H9 (cell line): ENCODE data around the gene SEMA5A. TPM values are rescaled to one million over a fixed set of nuclear protein-coding genes. Genes with fewer than 3 reads are reported as not detected.

ENCODE experiments used
- DNase-seq: peaks from one replicate; pipeline ENCODE4 v3.0.0-alpha.2; 2017
- H2AFZ ChIP-seq: one replicate; pipeline ENCODE4 v1.6.1; 2013; ENCODE audit warnings: mild to moderate bottlenecking, low read length, control low read depth, moderate library complexity
- H2AK5ac ChIP-seq: 2 replicates; pipeline ENCODE4 v1.6.1; 2013; ENCODE audit warnings: low read length, control low read depth, mixed read lengths; ENCODE audit not compliant: insufficient read length
- H2BK120ac ChIP-seq: one replicate; pipeline ENCODE4 v1.6.1; 2013; ENCODE audit warnings: low read depth, mild to moderate bottlenecking, low read length, control low read depth, inconsistent platforms; ENCODE audit not compliant: poor library complexity, severe bottlenecking
- H2BK12ac ChIP-seq: 2 replicates; pipeline ENCODE4 v1.6.1; 2013; ENCODE audit warnings: low read length, control low read depth, mixed read lengths, low read depth; ENCODE audit not compliant: insufficient read length
- H2BK15ac ChIP-seq: 2 replicates; pipeline ENCODE4 v1.6.1; 2013; ENCODE audit warnings: low read depth, low read length, control low read depth
- H2BK20ac ChIP-seq: one replicate; pipeline ENCODE4 v1.6.1; 2013; ENCODE audit warnings: low read depth, mild to moderate bottlenecking, low read length, control low read depth, inconsistent platforms; ENCODE audit not compliant: poor library complexity, severe bottlenecking
- H2BK5ac ChIP-seq: 2 replicates; pipeline ENCODE4 v1.6.1; 2013; ENCODE audit warnings: low read length, control low read depth, mixed read lengths; ENCODE audit not compliant: insufficient read length
- H3K14ac ChIP-seq: 2 replicates; pipeline ENCODE4 v1.6.1; 2013; ENCODE audit warnings: low read length, control low read depth; ENCODE audit not compliant: insufficient read depth
- H3K18ac ChIP-seq: 2 replicates; pipeline ENCODE4 v1.6.1; 2013; ENCODE audit warnings: low read depth, mild to moderate bottlenecking, mixed read lengths, low read length, control low read depth; ENCODE audit not compliant: insufficient read length
- H3K23ac ChIP-seq: 2 replicates; pipeline ENCODE4 v1.6.1; 2013; ENCODE audit warnings: low read length, control low read depth, mixed read lengths, low read depth; ENCODE audit not compliant: insufficient read length
- H3K23me2 ChIP-seq: 2 replicates; pipeline ENCODE4 v1.6.1; 2013; ENCODE audit warnings: low read depth, mild to moderate bottlenecking, mixed read lengths, low read length, control low read depth; ENCODE audit not compliant: insufficient read length, poor library complexity, severe bottlenecking
- H3K27ac ChIP-seq: 2 replicates; pipeline ENCODE4 v1.5.1; 2013; ENCODE audit warnings: low read length, control low read depth, mixed read lengths, low read depth; ENCODE audit not compliant: insufficient read length
- H3K27me3 ChIP-seq: 2 replicates; pipeline ENCODE4 v1.6.1; 2013; ENCODE audit warnings: low read length, control low read depth, inconsistent platforms; ENCODE audit not compliant: insufficient read depth
- H3K4ac ChIP-seq: 2 replicates; pipeline ENCODE4 v1.6.1; 2013; ENCODE audit warnings: low read depth, mild to moderate bottlenecking, control low read depth, inconsistent platforms, low read length, moderate library complexity
- H3K4me1 ChIP-seq: 2 replicates; pipeline ENCODE4 v1.6.1; 2013; ENCODE audit warnings: low read length, control low read depth, inconsistent platforms; ENCODE audit not compliant: insufficient read depth
- H3K4me2 ChIP-seq: 2 replicates; pipeline ENCODE4 v1.6.1; 2013; ENCODE audit warnings: low read length, control low read depth, mixed read lengths; ENCODE audit not compliant: insufficient read length, insufficient read depth
- H3K56ac ChIP-seq: 2 replicates; pipeline ENCODE4 v1.6.1; 2013; ENCODE audit warnings: low read depth, mild to moderate bottlenecking, mixed read lengths, low read length, control low read depth; ENCODE audit not compliant: insufficient read length
- H3K79me1 ChIP-seq: 2 replicates; pipeline ENCODE4 v1.6.1; 2013; ENCODE audit warnings: low read depth, mild to moderate bottlenecking, moderate library complexity, low read length, control low read depth, inconsistent platforms; ENCODE audit not compliant: insufficient read depth, poor library complexity, severe bottlenecking
- H3K79me2 ChIP-seq: 2 replicates; pipeline ENCODE4 v1.6.1; 2013; ENCODE audit warnings: low read length, control low read depth, inconsistent platforms; ENCODE audit not compliant: insufficient read depth
- H3K9ac ChIP-seq: 2 replicates; pipeline ENCODE4 v1.6.1; 2013; ENCODE audit warnings: low read length, control low read depth, mixed read lengths; ENCODE audit not compliant: insufficient read length; ENCODE audit errors: extremely low read depth
- H3K9me3 ChIP-seq: one replicate; pipeline ENCODE4 v1.6.1; 2013; ENCODE audit warnings: low read depth, low read length, inconsistent platforms; ENCODE audit not compliant: control insufficient read depth
- H3T11ph ChIP-seq: one replicate; pipeline ENCODE4 v1.6.1; 2013; ENCODE audit warnings: mild to moderate bottlenecking, low read length, control low read depth, inconsistent platforms
- H4K20me1 ChIP-seq: one replicate; pipeline ENCODE4 v1.6.1; 2013; ENCODE audit not compliant: control insufficient read depth, insufficient read length, insufficient read depth
- H4K5ac ChIP-seq: 2 replicates; pipeline ENCODE4 v1.6.1; 2013; ENCODE audit warnings: low read depth, mild to moderate bottlenecking, mixed read lengths, low read length, control low read depth; ENCODE audit not compliant: insufficient read length
- H4K8ac ChIP-seq: replicated peaks from 2 replicates; pipeline ENCODE4 v1.6.1; 2013; ENCODE audit warnings: low read length, control low read depth, mixed read lengths, low read depth; ENCODE audit not compliant: insufficient read length
- H4K91ac ChIP-seq: 2 replicates; pipeline ENCODE4 v1.6.1; 2013; ENCODE audit warnings: low read depth, mild to moderate bottlenecking, moderate library complexity, mixed read lengths, low read length, control low read depth; ENCODE audit not compliant: insufficient read length
- H3K27ac Mint-ChIP-seq, 3 experiments: 2 replicates in 2 of 3; 3 replicates in 1 of 3; pipeline ENCODE4 v1.8.0; 2020 to 2021; ENCODE audit warnings: mixed read lengths in 3 of 3, mild to moderate bottlenecking in 1 of 3, moderate library complexity in 1 of 3
- H3K27me3 Mint-ChIP-seq: 2 replicates; pipeline ENCODE4 v1.8.0; 2021; ENCODE audit warnings: low read depth, mild to moderate bottlenecking, moderate library complexity, mixed read lengths
- H3K36me3 Mint-ChIP-seq, 3 experiments: 2 replicates in 2 of 3; 3 replicates in 1 of 3; pipeline ENCODE4 v1.8.0; 2020 to 2021; ENCODE audit warnings: low read depth in 3 of 3, mixed read lengths in 3 of 3; ENCODE audit not compliant: insufficient read depth in 1 of 3
- H3K4me1 Mint-ChIP-seq, 2 experiments: 2 replicates each; pipeline ENCODE4 v1.8.0; 2020; ENCODE audit warnings: mixed read lengths in 2 of 2
- H3K4me3 Mint-ChIP-seq, 2 experiments: 2 replicates in 1 of 2; 3 replicates in 1 of 2; pipeline ENCODE4 v1.8.0; 2020 to 2021; ENCODE audit warnings: mild to moderate bottlenecking in 2 of 2, mixed read lengths in 2 of 2, moderate library complexity in 1 of 2
- H3K9me3 Mint-ChIP-seq, 2 experiments: 2 replicates in 1 of 2; 3 replicates in 1 of 2; pipeline ENCODE4 v1.8.0; 2020; ENCODE audit warnings: mild to moderate bottlenecking in 2 of 2, mixed read lengths in 2 of 2, moderate library complexity in 1 of 2
- WGBS: extraction: QIAGEN DNeasy Blood & Tissue Kit; methylation state at CpG from one replicate; pipeline ENCODE4 v1.1.7; 2013; ENCODE audit warnings: missing lambda C conversion rate, low lambda C conversion rate, mixed read lengths; ENCODE audit not compliant: insufficient read length; ENCODE audit errors: extremely low coverage; 5-methylcytosine and 5-hydroxymethylcytosine counted together
- total RNA-seq: library from RNA; stranded (reverse); gene quantifications from 2 replicates; pipeline ENCODE4 v1.2.1, GENCODE V29; 2021
- TF ChIP-seq, protein P1 (sequence below): fragments of 200-600 bp; sonication (generic); conservative IDR thresholded peaks from 3 replicates; pipeline ENCODE4 v1.8.0; 2021; ENCODE audit warnings: antibody characterized with exemption, mild to moderate bottlenecking

SEMA5A gene
- total RNA-seq, 1 experiment from 2014 or later = 4.3 TPM

DNA sequence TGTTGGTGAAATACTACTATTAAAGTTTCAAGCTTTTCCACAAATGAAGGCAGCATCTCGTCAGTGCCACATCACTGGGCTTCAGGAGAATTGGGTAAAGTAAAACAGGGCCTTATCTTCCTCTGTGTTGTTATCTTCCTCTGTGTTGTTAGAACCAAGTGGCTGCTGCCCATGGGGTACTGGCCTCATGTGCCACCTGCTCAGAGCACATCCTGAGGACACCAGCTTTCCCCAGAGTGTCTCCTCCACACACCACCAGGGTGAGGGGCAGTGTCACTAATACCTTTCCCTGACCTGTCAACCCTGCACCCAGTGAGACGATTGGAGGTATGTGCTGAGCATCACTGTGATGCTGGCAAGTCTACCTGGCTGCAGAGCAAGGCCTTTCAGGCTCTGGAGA is 499.9 kb downstream of the SEMA5A start:
- Histone ChIP-seq H3K79me2 (no peaks in the 10 kb centered on the region), H3K4ac (no peak overlapping the region), H4K91ac (no peak overlapping the region), H2AK5ac (no peak overlapping the region), H2BK120ac (no peak overlapping the region), H3K79me1 (no peaks in the 10 kb centered on the region), H3K4me1 (no peaks in the 10 kb centered on the region), H4K8ac (no peak overlapping the region), H3K4me2 (no peak overlapping the region), H3K27ac (no peak overlapping the region), H3K27me3 (no peaks in the 10 kb centered on the region), H2BK5ac (no peak overlapping the region), H3K9ac (no peak overlapping the region), H2AFZ (no peak overlapping the region), H3K18ac (no peak overlapping the region), H3K56ac (no peak overlapping the region), H2BK15ac (no peak overlapping the region), H3K9me3 (no peaks in the 10 kb centered on the region), H2BK12ac (no peak overlapping the region), H4K5ac (no peak overlapping the region), H4K20me1 (no peaks in the 10 kb centered on the region), H2BK20ac (no peak overlapping the region), H3K23me2 (no peaks in the 10 kb centered on the region), H3K14ac (no peak overlapping the region; the same call in 1 of the 2 replicates), H3K23ac (no peak overlapping the region), H3T11ph (no peak overlapping the region)
- Mint-ChIP-seq H3K4me1 (no peaks in the 10 kb centered on the region), H3K9me3 (no peaks in the 10 kb centered on the region), H3K4me3 (no peak overlapping the region), H3K27ac (no peak overlapping the region), H3K36me3 (peaks cover 0 to 15% (median 9%) of the 10 kb centered on the region in 3 experiments; a peak in 3 of 7 replicates), H3K27me3 (no peaks in the 10 kb centered on the region; the same call in 1 of the 2 replicates)
- no peak for DNase-seq
- no CpG with 5 or more reads among the region's 2 CpGs for WGBS
- TF ChIP-seq, protein P1, sequence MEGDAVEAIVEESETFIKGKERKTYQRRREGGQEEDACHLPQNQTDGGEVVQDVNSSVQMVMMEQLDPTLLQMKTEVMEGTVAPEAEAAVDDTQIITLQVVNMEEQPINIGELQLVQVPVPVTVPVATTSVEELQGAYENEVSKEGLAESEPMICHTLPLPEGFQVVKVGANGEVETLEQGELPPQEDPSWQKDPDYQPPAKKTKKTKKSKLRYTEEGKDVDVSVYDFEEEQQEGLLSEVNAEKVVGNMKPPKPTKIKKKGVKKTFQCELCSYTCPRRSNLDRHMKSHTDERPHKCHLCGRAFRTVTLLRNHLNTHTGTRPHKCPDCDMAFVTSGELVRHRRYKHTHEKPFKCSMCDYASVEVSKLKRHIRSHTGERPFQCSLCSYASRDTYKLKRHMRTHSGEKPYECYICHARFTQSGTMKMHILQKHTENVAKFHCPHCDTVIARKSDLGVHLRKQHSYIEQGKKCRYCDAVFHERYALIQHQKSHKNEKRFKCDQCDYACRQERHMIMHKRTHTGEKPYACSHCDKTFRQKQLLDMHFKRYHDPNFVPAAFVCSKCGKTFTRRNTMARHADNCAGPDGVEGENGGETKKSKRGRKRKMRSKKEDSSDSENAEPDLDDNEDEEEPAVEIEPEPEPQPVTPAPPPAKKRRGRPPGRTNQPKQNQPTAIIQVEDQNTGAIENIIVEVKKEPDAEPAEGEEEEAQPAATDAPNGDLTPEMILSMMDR = no peak
